ENCODE measurements around the gene APCS. TPM values are rescaled to one million over a fixed set of nuclear protein-coding genes. Genes with fewer than 3 reads are reported as not detected.

Gene APCS
- total RNA-seq, 1 donor: not detected

Other genes with a start within 250 kb of the APCS start
- not detected for gene OR10J4, start 155.6 kb upstream of the APCS start, total RNA-seq
- gene OR10J1, start 148.1 kb upstream of the APCS start, total RNA-seq: under 0.01 TPM
- gene OR10J5, start 51.8 kb upstream of the APCS start, total RNA-seq: not detected
- gene CRP, start 126.8 kb downstream of the APCS start, total RNA-seq: not detected
- gene DUSP23, start 193.1 kb downstream of the APCS start, total RNA-seq: 54.1 TPM
- gene FCRL6, start 214.5 kb downstream of the APCS start, total RNA-seq: under 0.01 TPM
- gene SLAMF8, start 239.0 kb downstream of the APCS start, total RNA-seq: 0.27 TPM

All from hematopoietic multipotent progenitor cell (in vitro differentiated cells).